ENCODE results near the gene ORAI3.
"Not testable (repeated sequence)": the region's sequence is repeated elsewhere in the genome, so short reads cannot be mapped to it uniquely, and the experiment has no call there.

GRCh38 chr16:30939571-30939970 is 9.3 kb upstream of the ORAI3 start:
- not testable (repeated sequence) for TF ChIP-seq POLR2A (IDR thresholded peaks at IDR 0.05; ENCODE audit: low read length); GATA1 (IDR thresholded peaks at IDR 0.05; ENCODE audit: low read depth, low read length)
